Hippocampal formation (tissue), 2 donors: ENCODE results near the gene EMX1.

ENCODE experiments used
- DNase-seq, 2 donors: peaks; one replicate each; lab custom pipeline; 2025; lab: John Stamatoyannopoulos, UW

EMX1 gene

GRCh38 chr2:72958542-72959385, 41.4 kb downstream of the EMX1 start:
- DNase-seq: no peak

- no peak for DNase-seq
Measured at GRCh38 chr2:72959554-72959953, 42.2 kb downstream of the EMX1 start.

GRCh38 chr2:72959995-72960981, 43.0 kb downstream of the EMX1 start:
- no peak for DNase-seq

- no peak for DNase-seq
Measured at GRCh38 chr2:72961036-72961720, 43.9 kb downstream of the EMX1 start.

DNA sequence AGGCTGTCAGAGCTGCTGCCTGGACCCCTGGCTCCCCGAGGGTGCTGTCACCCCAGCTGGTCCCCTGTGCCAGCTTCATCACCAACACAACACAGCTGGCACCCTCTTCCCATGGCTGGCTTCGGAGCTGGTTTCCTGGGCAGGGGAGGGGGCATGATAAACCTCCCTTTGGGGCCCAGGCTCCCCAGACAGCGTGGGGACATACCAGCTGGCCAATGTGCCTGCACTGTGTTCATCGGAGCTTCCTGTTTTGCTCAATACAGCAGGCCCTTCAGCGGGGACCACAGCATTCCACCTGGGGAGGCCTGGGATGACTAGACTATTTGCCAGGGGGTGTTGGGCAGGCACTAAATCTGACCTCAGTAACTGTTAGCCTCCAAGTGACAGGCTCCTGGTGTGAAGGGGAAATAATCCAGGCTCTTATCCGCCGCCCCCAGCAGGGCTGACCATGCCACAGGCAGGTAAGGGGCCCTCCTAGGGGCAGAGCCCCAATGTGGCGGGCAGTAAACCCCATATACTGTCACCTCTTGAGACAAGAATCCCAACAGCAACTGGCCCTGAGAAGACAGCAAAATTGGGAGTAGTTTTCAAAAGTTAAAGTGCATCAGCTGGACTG, 44.6 kb downstream of the EMX1 start:
- DNase-seq: no peak

GRCh38 chr2:72962911-72963310, 45.6 kb downstream of the EMX1 start:
- DNase-seq: no peak

DNA sequence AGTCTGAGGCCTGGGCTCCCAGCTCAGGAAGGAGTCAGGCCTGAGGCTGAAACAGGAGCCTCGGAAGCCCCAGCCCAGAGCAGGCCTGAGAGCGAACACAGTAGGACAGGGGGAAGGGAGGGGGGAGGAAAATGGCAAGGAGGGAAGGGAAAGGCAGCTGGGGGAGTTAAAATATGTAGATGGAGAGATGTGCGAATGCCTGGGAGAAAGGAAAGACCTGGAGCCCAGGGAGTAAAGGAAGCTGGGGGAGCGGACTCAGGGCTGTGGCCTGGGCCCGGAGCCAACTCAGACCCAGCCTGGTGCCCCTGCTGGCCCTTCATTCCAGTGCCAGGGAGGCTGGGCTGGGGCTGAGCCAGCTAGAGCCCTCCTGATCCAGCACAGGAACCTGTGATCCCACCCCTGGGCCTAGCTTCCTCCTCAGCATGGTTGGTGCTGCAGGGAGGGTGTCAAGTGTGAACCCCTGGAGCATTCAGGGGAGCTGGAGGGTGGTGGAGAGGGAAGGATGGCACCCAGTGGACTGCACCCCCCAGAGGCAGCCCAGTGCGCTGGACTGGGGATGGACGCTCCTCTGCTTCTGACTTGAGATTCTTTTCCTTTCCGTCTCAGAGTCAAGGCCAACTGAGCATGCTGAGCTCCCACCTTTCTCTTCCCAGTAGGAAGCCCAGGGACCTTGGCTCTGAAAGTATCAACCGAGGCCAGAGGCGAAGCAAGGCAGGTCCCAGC, 46.3 kb downstream of the EMX1 start:
- no peak for DNase-seq

DNA sequence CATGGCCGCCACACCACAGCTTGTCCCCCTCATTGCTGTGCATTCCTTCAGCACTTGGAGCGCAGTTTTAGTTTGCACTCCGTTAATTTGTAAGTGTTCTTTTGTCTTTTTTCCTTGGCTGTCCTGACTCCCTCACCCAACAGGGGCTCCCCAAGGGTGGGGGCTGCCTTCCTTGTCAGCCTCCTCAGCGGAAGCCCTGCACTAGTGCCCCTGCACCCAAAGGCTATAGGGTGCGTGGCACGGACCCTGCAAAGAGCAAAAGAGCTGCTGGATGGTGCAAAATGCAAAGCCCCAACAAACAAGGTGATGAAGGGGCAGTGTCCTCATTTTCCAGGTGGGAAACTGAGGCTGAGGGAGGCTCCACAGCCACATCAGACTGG, 46.8 kb downstream of the EMX1 start:
- no peak for DNase-seq

GRCh38 chr2:72965016-72965415, 47.7 kb downstream of the EMX1 start:
- no peak for DNase-seq

DNA sequence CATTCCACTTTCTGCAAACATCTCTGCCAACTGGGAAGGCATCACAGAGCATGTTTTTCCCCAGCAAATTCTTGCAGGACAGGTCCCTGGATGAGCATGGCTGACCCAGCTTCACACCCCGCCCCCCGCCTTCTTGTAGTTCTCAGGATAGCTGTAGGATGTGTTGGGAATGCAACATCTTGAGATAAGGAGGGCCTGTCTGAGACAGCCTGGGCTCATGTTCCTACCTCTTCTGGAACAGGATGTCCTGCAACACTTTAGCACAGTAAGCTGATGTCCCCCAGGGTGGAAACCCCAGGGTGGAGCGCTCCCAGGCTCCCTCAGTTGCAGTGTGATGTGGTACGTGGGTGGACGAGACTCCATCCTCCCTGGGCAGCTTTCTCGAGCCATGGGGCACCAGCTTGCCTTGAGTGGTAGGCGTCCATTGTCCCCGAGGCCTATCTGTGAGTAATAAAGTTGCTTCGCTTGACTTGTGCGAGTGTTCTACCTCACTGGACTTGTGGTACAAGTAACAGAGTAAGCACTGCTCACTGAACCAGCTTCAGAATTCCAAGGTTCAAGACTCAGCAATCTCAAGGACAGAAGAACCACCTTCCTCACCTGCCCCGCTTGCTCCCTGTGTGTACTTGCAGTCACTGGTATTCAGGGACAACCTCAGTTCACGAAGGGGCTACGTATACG, 48.6 kb downstream of the EMX1 start:
- no peak for DNase-seq

- no peak for DNase-seq
Measured at GRCh38 chr2:72968286-72968685, 51.0 kb downstream of the EMX1 start.

DNA sequence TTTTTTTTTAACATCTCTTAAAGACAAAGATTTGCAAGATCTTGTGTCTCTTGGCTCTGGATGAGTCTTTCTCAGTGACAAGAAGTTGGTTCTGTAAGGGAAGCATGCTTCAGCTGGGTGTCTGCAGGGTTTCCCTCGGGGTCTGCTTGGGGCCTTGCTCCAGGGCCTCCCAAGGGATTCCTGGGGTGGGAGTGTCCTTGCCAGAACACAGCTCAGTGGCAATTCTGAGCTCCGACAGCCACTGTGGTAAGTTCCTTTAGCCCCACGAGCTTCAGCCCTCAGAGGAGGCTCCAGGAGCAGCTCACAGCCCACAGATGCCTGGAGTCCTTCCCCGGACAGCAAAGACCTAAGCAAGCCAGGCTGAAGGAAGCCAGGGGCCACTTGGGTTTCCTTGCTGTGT, 52.4 kb downstream of the EMX1 start:
- no peak for DNase-seq

DNA sequence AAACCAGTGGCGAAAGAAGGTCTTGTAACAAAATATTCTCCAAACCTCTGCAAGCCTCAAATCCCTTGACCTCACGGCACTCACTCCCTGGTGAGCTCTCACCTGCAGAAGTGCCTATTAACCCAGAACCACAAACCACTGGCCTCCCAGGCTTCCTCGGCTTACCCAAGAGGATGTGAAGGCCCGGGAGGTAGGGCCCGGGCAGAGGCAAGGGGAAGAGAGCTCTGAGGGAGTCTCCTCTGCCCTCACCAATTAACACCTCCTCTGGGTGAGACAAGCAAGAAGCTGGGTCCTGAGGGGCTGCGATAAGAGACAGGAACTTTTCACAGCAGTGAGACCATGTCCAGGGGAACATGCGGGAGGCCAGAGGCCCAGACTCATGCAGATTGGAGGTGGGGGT, 53.7 kb downstream of the EMX1 start:
- DNase-seq: no peak

DNA sequence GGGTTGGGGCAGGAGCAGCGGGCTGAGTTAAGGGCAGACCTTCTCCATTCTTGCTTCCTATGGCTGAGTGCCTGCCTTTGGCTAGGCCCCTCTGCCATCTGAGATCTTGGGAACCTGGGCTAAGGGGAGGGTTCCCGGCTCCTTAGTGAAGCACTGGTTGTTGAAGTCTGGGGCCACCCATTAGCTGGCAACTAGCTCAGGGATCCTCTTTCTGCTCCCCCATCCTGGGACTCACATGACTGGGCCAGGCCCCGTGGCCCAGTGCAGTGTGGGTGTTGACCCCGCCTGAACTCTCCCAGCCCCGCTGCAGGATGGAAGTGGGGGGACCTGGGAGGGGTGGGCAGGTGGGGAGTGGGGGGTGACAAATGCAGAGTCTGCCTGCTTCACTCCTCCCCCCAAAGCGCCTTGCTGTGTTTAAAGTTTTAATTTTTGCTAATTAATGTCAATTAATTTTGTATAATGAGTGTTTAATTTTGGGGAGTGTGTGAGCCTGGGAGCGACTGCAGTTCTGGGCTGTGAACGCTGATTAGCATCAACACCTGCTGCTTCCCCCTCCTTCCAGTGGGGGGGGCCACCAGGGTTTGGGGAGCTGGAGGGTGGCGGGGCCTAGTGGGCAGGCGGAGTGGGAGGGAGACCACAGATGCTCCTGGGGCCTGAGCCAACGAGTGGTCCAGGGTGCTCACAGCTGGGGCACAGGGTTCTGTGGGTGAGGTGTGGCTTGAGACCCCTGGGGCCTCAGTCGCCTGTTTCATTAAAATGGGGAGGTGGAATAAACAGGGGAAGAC, 55.2 kb downstream of the EMX1 start:
- no peak for DNase-seq

DNA sequence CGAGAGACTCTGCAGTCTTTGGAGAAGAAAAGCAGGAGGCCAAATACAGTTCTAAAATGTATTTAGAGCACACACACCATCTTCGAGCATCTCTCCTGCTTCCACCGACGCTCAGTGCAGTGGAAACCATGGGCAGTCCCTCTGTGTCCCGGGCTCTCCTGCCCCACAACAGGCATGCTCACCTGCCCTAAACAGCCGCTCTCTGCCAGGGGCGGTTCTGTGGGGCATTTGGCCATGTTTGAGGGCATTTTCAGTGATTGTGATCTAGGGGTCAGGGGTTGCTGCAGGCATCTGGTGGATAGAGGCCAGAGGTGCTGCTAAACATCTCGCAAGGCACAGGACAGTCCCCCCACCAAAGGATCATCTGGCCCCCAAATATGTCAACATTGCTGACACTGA, 55.8 kb downstream of the EMX1 start:
- no peak for DNase-seq

DNA sequence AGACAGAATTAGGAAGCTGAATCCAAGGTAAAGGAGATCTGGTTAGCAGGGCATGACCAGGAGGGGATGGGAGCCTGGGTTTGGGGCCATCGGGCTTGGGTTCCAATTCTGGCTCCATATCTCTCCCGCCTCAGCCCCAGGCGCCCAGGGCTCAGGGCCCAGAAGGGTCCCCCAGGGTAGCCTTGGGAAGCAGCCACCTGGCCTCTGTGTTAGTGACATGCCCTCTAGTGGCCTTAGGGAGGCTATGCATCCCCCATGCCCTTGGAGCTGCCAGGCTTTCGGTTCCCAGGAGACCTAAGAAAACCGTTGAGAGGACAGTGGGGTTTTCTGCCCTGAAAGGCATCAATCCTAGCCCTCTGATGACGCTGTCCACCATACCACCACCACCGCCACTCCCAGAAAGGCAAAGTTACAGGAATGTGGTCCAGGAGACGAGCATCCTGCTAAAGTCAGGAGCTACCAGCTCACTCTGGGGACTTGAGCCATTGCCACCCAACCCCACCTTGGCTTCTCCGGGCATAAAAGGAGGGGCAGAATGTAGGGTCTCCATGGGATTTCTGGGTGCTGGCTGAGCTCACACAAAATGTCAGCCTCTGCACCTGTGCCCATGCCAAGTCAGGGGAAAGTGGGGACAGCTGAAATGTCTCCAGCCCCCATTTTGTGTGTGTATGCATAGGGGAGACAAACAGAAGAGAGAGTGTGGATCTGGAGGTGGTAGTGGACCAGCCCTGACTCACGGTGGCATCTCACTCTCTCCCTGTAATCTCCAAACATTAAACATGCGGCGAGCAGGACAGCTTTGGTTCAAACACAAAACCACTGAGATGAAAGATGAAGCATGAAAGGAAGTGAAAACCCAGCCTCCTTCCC, 56.5 kb downstream of the EMX1 start:
- peak in 1 of 2 donors; percentile 20 for DNase-seq

GRCh38 chr2:72974436-72974754, 57.1 kb downstream of the EMX1 start:
- DNase-seq: no peak

DNA sequence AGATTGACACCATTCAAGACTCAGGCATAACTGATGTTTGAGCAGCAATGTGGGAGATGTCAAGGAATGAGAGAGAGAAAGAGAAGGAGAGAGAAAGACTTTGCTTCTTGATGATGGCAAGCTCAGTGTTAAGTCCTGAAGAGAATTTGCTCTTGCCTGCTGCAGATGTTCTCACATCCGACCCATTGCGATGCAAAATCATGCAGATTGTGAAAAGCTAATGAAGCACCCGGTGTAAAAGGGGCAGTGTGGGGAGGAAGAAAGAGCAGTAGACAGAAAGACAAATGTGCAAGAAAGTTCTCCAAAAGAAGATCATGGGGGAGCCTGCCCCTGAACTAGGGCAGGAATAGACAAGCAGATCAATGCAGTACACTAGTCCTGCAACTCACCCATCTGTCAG, 57.7 kb downstream of the EMX1 start:
- no peak for DNase-seq

DNA sequence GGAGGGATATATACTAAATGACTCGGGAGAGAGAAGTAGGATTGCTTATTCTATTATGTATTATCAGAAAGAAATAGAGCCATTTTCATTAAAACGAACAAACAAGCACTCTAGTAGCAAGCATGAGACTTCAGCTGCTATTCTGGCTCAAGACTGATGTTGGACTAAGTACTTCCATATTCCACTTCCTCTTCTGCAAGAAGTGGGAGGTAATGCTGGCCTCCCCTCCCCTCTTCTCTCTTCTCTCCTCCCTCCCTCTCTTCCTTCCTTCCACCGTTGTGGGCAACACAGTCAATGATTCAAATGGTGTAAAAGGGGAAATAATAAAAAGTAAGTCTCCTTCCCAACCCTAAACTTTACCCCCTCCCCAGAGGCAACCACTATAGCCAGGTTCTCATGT, 62.6 kb downstream of the EMX1 start:
- DNase-seq: no peak
